SH-SY5Y (cell line): ENCODE data around the gene CYB561D2.

Source experiments
- GATA2 ChIP-seq: IDR thresholded peaks from 2 replicates; pipeline ENCODE4 v1.6.1; 2011; ENCODE audit warnings: mild to moderate bottlenecking, low read depth, low read length
- GATA3 ChIP-seq: IDR thresholded peaks from 2 replicates; pipeline ENCODE4 v1.6.1; 2011; ENCODE audit warnings: low read depth, mild to moderate bottlenecking, low read length, moderate library complexity

GRCh38 chr3:50370594-50370993 is 19.9 kb downstream of the CYB561D2 start:
- TF ChIP-seq GATA3 = no peak
- TF ChIP-seq GATA2 = no peak
